ENCODE results near the gene RNF224.

RNF224 gene

GRCh38 chr9:137213160-137214060, 13.9 kb upstream of the RNF224 start:
- DNase-seq (ENCODE audit: low spot score), result no peak

GRCh38 chr9:137214620-137215019, 12.7 kb upstream of the RNF224 start:
- no peak for DNase-seq (ENCODE audit: low spot score)

GRCh38 chr9:137215196-137215986, 11.9 kb upstream of the RNF224 start:
- DNase-seq (ENCODE audit: low spot score), result no peak

GRCh38 chr9:137216188-137216965, 10.9 kb upstream of the RNF224 start:
- no peak for DNase-seq (ENCODE audit: low spot score)

DNA sequence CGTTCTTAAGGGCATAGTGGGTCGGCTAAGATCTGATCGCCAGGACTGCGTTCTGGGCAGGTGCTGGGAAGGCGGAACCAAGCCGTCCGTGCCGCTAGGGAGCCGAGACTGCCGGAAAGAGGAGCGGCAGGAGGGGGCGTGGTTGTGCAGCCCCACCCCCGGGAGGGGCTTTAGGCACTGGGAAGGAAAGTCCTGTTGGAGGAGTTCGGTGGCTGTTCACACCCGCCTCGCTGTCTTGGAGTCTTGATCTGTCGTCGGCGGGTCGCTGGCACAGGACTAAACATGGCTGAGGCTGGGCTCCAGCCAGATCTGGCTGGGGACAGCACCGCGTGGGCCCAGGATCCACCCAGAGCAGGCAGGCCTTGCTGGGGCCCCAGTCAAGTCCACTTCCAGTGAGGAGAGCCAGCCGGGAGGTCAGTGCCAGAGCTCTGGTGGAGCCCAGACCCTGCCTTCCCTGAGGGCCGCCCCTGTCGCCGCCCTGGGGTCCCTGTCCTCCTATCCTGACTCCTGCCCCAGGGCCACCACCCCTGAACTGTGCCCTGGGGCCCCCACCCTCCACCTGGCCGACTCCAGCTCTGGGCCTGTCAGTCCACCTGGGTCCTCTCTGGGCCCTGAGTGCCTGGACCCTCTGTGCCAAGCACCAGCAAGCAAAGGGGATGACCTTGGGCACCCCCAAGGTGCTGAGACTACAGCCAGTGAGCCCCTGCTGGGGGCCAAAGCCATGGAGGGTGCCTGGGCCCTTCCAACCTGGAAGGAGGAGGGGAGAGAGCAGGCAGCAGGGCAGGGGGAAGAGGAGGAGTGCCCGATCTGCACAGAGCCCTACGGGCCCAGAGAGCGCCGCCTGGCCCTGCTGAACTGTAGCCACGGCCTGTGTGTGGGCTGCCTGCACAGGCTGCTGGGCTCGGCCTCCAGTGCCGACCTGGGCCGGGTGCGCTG, 9.8 kb upstream of the RNF224 start:
- DNase-seq (ENCODE audit: low spot score), result no peak

DNA sequence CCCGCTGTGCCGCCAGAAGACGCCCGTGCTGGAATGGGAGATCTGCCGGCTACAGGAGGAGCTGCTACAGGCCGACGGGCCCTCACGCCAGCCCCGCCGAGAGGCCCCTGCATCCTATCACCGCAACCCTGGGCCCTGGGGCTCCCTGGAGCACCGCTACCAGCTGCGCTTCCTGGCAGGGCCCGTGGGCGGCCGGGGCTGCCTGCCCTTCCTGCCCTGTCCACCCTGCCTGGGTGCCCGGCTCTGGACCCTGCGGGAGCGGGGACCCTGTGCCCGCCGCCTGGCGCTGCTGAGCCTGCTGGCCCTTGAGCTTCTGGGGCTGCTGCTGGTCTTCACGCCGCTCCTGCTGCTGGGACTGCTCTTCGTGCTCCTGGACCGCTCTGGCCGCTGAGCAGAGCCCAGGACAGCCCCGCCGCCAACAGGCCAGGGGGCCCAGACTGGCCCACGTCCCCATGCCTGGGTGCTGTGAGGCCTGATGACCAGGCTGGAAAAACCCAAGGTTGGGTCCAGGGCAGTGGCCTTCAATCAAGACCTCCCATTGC, 9.0 kb upstream of the RNF224 start:
- no peak for DNase-seq (ENCODE audit: low spot score)

- DNase-seq (ENCODE audit: low spot score), result no peak
Measured at GRCh38 chr9:137218754-137219271, 8.5 kb upstream of the RNF224 start.

DNA sequence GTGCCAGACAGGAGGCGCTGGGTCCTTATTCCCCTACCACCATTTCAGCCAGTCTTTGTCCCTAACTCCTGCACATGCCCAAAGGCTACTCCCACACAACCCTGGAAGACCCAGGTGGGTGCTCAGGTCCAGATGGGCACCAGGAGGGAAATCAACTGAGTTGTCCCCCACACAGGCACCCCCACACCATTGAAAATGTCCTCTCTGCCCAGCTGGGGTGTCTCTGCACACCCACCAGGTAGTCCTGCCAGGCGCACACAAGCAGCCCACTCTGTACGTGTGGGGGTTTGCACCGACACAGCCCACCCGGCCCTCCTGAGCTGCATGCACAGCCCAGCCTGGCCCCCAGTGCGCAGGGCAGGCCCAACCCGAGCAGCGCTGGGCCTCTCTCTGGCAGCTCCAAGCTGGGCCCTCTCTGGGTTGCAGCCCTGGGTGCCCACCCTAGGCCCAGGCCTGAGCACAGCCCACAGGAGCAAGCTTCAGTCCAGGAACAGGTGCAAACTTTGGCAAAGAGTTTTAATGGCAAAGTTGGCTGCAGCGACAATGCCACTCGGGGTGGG, 7.5 kb upstream of the RNF224 start:
- DNase-seq (ENCODE audit: low spot score), result no peak

DNA sequence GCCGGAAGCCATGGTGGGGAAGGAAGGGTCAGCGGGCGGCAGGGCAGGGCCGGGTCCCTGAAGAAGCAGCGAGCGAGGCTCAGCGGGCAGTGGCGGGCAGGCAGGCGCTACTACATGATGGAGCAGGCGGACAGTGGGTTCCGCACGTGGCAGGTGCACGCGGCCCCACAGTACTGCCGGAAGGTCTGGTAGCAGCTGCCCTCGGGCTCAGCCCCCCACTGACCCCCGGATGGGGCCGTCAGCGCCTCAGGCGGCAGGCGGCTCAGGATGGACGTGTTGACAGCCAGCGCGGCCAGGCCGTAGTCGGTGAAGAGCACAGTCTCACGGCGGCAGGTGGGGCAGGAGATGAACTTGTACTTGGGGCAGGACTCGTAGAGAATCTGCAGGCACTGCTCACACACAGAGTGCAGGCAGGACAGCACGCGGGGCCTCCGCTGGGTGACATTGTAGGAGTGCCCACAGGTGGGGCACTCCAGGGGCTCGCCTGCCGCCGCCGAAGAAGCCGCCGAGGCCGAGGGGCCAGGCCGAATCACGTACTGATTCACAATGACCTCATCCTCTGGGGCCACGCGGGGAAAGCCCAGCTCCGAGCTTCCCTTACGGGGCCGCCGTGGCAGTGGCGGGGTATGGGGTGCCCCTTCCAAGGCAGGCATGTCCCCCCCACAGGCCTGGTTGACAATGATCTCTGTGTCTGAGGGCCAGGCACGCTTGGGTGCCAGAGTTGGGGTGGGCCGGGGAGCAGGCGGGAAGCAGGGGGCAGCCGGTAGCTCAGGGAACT, 6.8 kb upstream of the RNF224 start:
- DNase-seq (ENCODE audit: low spot score), result no peak

GRCh38 chr9:137221095-137221505, 6.2 kb upstream of the RNF224 start:
- no peak for DNase-seq (ENCODE audit: low spot score)

DNA sequence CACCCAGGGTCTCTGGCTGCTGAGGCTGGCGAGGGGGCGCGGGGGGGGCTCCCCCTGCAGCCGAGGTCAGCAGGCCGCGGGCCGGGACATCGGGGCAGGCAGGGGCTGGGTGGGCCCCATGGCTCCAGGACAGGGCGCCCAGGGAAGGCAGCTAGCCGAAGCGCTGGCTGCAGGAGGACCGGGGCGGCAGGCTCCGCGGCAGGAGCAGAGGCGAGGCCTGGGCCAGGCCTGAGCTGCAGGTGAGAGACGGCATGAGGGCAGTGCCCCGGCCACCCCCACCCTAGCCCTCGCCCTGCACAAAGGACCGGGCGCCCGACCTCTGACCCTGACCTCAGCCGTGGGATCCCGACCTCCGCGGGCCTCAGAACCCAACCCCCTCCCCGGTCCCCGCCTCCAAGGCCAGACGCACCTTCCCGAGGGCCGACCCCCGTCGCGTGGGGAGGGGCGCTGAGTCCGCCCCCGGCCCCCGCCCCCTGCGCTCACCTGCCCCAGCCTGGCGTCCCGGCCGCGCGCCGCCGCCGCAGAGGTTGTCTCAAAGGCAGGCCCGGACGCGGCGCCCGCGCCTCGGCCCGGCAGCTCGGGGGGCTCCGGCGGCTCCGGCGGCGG, 5.7 kb upstream of the RNF224 start:
- no peak for DNase-seq (ENCODE audit: low spot score)

DNA sequence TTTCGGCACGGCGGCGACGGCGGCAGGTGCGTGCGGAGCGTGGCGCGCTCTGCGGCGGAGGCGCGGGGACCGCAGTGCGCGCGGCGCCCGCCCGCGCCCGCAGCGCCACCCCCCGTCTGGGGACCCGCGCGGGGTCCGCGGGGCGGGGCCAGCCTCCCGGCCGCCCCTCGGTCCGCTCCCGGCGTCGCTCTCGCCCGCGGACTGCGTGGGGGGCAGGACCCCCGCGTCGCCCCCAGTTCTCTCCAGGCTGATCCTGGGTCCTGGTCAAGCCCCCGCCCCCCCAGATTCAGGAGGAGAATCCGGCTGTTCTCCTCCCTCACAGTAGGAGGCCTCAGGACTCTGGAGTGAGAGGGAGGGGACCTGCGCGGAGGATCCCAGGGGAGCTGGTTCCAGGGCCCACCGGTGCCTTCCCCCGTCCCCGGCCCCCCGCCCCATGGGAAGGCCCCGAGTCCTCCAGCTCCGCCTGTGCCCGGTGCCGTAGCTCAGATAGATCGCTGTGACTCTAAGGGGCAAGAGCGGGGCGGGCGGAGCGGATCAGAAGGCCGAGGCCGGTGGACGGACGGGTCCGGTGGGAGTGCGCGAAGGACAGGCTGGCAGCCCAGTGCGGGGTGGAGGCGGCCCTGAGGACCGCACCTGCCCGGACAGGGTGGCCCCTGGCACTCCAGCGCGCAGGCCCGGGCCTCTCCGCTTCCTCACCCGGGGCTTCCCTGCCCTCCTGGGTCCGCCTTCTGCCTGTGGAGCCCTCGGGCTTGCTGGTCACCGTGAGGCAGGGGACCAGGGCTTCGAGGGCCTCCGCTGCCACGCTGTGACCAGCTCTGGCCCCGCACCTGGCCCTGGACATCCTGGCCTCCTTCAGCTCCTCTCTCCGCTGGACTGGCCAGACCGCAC, 4.9 kb upstream of the RNF224 start, which contains the start of gene RNF208:
TSS of gene RNF208 (minus strand) at position 51 of the 888 bp plus-strand sequence. CDS start 1,028 bp downstream, outside the sequence.
- DNase-seq (ENCODE audit: low spot score), result peak; percentile 60

- peak; percentile 99 for DNase-seq (ENCODE audit: low spot score)
Measured at GRCh38 chr9:137223078-137223970, 4.0 kb upstream of the RNF224 start.

- DNase-seq (ENCODE audit: low spot score), result no peak
Measured at GRCh38 chr9:137224830-137225694, 2.2 kb upstream of the RNF224 start, which contains the start of gene CYSRT1. CYSRT1 (plus strand) TSS chr9:137225174; CDS start chr9:137225622, 448 bp downstream.

DNA sequence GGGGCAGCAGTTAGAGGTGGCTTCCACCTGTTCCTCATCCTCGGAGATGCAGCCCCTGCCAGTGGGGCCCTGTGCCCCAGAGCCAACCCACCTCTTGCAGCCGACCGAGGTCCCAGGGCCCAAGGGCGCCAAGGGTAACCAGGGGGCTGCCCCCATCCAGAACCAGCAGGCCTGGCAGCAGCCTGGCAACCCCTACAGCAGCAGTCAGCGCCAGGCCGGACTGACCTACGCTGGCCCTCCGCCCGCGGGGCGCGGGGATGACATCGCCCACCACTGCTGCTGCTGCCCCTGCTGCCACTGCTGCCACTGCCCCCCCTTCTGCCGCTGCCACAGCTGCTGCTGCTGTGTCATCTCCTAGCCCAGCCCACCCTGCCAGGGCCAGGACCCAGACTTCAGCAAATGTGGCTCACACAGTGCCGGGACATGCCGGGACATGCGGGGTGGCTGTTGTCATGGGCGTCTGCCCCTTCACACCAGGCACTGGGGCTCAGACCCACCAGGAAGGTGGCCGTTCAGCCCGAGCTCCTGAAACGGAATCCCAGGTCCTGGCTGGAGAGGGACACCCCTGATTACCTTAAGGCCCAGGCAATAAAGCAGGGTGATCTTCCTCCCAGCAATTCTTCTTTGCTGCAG, 1.5 kb upstream of the RNF224 start:
- no peak for DNase-seq (ENCODE audit: low spot score)
